ENCODE measurements around the gene RAB12. TPM values are rescaled to one million over a fixed set of nuclear protein-coding genes. Genes with fewer than 3 reads are reported as not detected.

Gene RAB12, protein sequence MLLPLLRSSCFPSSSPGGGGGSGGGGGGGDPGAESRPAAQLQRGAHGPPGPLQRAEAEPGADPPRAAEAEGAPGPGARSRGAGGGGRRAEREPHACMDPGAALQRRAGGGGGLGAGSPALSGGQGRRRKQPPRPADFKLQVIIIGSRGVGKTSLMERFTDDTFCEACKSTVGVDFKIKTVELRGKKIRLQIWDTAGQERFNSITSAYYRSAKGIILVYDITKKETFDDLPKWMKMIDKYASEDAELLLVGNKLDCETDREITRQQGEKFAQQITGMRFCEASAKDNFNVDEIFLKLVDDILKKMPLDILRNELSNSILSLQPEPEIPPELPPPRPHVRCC
- 90.4 and 117 TPM in 2 replicates for total RNA-seq

GRCh38 chr18:8608795-8609658 lies at the start of gene RAB12:
RAB12 (plus strand) TSS chr18:8609437; CDS start chr18:8609440, 3 bp downstream.

Other genes with a start within 250 kb of the RAB12 start
- 13.2 and 27.1 TPM in 2 replicates for gene MTCL1, start 96.1 kb downstream of the RAB12 start, total RNA-seq